Activated gamma-delta T cell treated with anti-CD3 and anti-CD28 coated beads, Interleukin-2, amount 50 U/mL, for 16 hours (primary cell): ENCODE results near the gene C1orf226.
"Not testable (repeated sequence)": the region's sequence is repeated elsewhere in the genome, so short reads cannot be mapped to it uniquely, and the experiment has no call there.

Experiments used
- DNase-seq: peaks from one replicate; pipeline ENCODE4 v3.0.0-alpha.2; 2020; ENCODE audit warnings: low read depth

C1orf226 gene

GRCh38 chr1:162406811-162407210, 25.3 kb downstream of the C1orf226 start:
- DNase-seq = no peak

GRCh38 chr1:162407539-162407938, 26.0 kb downstream of the C1orf226 start:
- DNase-seq = no peak

- no peak for DNase-seq
These were observed 30.5 kb downstream of the C1orf226 start, which contains the start of gene SH2D1B for GRCh38 chr1:162412002-162412401. SH2D1B (minus strand) TSS chr1:162412136; CDS start chr1:162412016, 120 bp downstream.

GRCh38 chr1:162416215-162416614, 34.7 kb downstream of the C1orf226 start:
- DNase-seq = no peak

GRCh38 chr1:162416909-162417308, 35.4 kb downstream of the C1orf226 start:
- DNase-seq = no peak

- no peak for DNase-seq
These were observed 36.1 kb downstream of the C1orf226 start for GRCh38 chr1:162417650-162418049.

- DNase-seq = not testable (repeated sequence)
These were observed 37.1 kb downstream of the C1orf226 start for GRCh38 chr1:162418584-162418983.

GRCh38 chr1:162419450-162419931, 38.0 kb downstream of the C1orf226 start:
- not testable (repeated sequence) for DNase-seq

GRCh38 chr1:162420120-162420519, 38.6 kb downstream of the C1orf226 start:
- no peak for DNase-seq

GRCh38 chr1:162421258-162422164, 40.0 kb downstream of the C1orf226 start:
- DNase-seq = no peak

- DNase-seq = no peak
These were observed 41.3 kb downstream of the C1orf226 start for GRCh38 chr1:162422662-162423375.

GRCh38 chr1:162430583-162430982, 49.1 kb downstream of the C1orf226 start:
- no peak for DNase-seq

- not testable (repeated sequence) for DNase-seq
These were observed 51.6 kb downstream of the C1orf226 start for GRCh38 chr1:162432977-162433713.
